Progenitor cell of endocrine pancreas (in vitro differentiated cells): ENCODE results near the gene SETDB1. TPM values are rescaled to one million over a fixed set of nuclear protein-coding genes. Genes with fewer than 3 reads are reported as not detected.
"Not testable (repeated sequence)": the region's sequence is repeated elsewhere in the genome, so short reads cannot be mapped to it uniquely, and the experiment has no call there.

Source experiments
- DNase-seq: peaks from one replicate; pipeline ENCODE4 v3.0.0; 2021; ENCODE audit warnings: low spot score; ENCODE audit not compliant: unreplicated experiment
- H3K27ac Mint-ChIP-seq: 2 replicates; pipeline ENCODE4 v1.8.0; 2021; ENCODE audit warnings: mild to moderate bottlenecking, moderate library complexity, mixed read lengths
- H3K27me3 Mint-ChIP-seq: 2 replicates; pipeline ENCODE4 v1.8.0; 2021; ENCODE audit warnings: mixed read lengths
- H3K36me3 Mint-ChIP-seq: 2 replicates; pipeline ENCODE4 v1.8.0; 2022; ENCODE audit warnings: mixed read lengths; ENCODE audit not compliant: insufficient read depth
- H3K4me1 Mint-ChIP-seq: 2 replicates; pipeline ENCODE4 v1.8.0; 2021; ENCODE audit warnings: low read depth, mixed read lengths
- H3K4me3 Mint-ChIP-seq: 2 replicates; pipeline ENCODE4 v1.8.0; 2021; ENCODE audit warnings: low read depth, mild to moderate bottlenecking, moderate library complexity, mixed read lengths
- H3K9me3 Mint-ChIP-seq: 2 replicates; pipeline ENCODE4 v1.8.0; 2021; ENCODE audit warnings: low read depth, mixed read lengths
- CTCF ChIP-seq: fragments of 200-600 bp; sonication (generic); IDR thresholded peaks from one replicate; pipeline ENCODE4 v1.5.0; 2021; ENCODE audit warnings: antibody characterized with exemption, mild to moderate bottlenecking; ENCODE audit not compliant: unreplicated experiment
- long read RNA-seq: library from polyadenylated mRNA; unstranded; transcript quantifications from one replicate; pipeline ENCODE4 v2.0.0, GENCODE V29; 2020
- total RNA-seq: library from RNA; stranded (reverse); gene quantifications from 2 replicates; pipeline ENCODE4 v1.2.1, GENCODE V29; 2021

Gene SETDB1
- total RNA-seq = 110 TPM in 2 replicates
- long read RNA-seq, partial matches to known transcripts = 22 of 40 reads
- long read RNA-seq, other reads (novel, unspliced or antisense) = 15 of 40 reads

GRCh38 chr1:150926097-150926741 is at the start of gene SETDB1:
TSS of gene SETDB1 (plus strand) at chr1:150926363. CDS start at chr1:150927715, 1,352 bp downstream.
- peak within 1 kb of the TSS; percentile 99 for H3K27ac Mint-ChIP-seq
- peaks cover 33% of the 10 kb centered on the region for H3K36me3 Mint-ChIP-seq
- no peaks in the 10 kb centered on the region for H3K9me3 Mint-ChIP-seq
- H3K4me1 Mint-ChIP-seq = peaks cover 4% of the 10 kb centered on the region
- H3K4me3 Mint-ChIP-seq = peak within 1 kb of the TSS; percentile 99
- TF ChIP-seq CTCF = peak; percentile 18
- no peaks in the 10 kb centered on the region for H3K27me3 Mint-ChIP-seq
- DNase-seq = peak; percentile 89

DNA sequence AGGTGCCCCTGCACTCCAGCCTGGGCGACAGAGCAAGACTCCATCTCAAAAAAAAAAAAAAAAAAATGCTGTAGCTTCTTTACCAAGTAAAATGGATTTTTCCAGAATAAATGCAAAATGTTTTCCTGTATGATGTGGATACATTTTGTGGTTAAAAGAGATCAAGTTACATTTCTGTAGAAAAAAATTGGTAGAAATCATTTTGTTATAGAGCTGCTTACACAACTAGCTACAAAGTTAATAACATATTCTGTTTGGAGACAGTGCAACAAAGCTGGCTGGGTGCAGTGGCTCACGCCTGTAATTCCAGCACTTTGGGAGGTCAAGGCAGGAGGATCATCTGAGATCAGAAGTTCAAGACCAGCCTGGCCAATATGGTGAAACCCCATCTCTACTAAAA is 47.2 kb upstream of the SETDB1 start:
- H3K27ac Mint-ChIP-seq, H3K36me3 Mint-ChIP-seq, H3K27me3 Mint-ChIP-seq, DNase-seq, H3K9me3 Mint-ChIP-seq, H3K4me3 Mint-ChIP-seq: not testable (repeated sequence)
- H3K4me1 Mint-ChIP-seq = peaks cover 17% of the 10 kb centered on the region

GRCh38 chr1:150881331-150882070 is 44.7 kb upstream of the SETDB1 start:
- Mint-ChIP-seq H3K4me3 (no peak overlapping the region), H3K27me3 (no peaks in the 10 kb centered on the region), H3K36me3 (no peaks in the 10 kb centered on the region), H3K9me3 (no peaks in the 10 kb centered on the region), H3K4me1 (no peaks in the 10 kb centered on the region), H3K27ac (no peak overlapping the region)
- TF ChIP-seq CTCF = no peak
- DNase-seq = no peak

GRCh38 chr1:150883121-150883520 is 43.0 kb upstream of the SETDB1 start:
- not testable (repeated sequence) for DNase-seq, H3K27me3 Mint-ChIP-seq, H3K4me3 Mint-ChIP-seq, H3K36me3 Mint-ChIP-seq, H3K27ac Mint-ChIP-seq, H3K4me1 Mint-ChIP-seq, H3K9me3 Mint-ChIP-seq

DNA sequence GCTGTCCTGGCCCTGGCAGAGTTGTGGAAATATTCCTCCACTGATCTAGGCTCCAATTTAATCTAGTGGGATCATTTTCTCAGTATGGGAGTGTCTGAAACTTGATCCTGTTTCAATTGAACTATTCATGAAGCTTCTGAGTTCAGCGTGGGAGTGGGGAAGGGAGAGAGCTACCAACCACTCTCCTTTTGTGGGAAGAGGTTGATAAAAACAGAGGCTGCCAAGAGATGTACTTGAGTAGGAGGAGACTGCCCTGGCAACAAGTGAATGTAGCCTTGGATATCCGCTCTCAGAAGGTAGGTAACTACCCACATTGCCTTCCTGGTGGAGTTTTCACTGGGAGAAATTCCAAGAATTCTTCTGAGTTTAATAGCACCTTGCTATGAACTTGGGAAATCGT is 39.1 kb upstream of the SETDB1 start, which contains the start of gene CTXND2:
Gene CTXND2, plus strand, starts transcription at position 119 of the 400 bp plus-strand sequence. CDS start 25,179 bp downstream, outside the sequence.
- TF ChIP-seq CTCF = no peak
- Mint-ChIP-seq H3K27ac (no peak within 1 kb of the TSS), H3K9me3 (no peaks in the 10 kb centered on the region), H3K4me3 (no peak within 1 kb of the TSS), H3K4me1 (peaks cover 3% of the 10 kb centered on the region), H3K36me3 (no peaks in the 10 kb centered on the region), H3K27me3 (peaks cover 12% of the 10 kb centered on the region)
- no peak for DNase-seq

DNA sequence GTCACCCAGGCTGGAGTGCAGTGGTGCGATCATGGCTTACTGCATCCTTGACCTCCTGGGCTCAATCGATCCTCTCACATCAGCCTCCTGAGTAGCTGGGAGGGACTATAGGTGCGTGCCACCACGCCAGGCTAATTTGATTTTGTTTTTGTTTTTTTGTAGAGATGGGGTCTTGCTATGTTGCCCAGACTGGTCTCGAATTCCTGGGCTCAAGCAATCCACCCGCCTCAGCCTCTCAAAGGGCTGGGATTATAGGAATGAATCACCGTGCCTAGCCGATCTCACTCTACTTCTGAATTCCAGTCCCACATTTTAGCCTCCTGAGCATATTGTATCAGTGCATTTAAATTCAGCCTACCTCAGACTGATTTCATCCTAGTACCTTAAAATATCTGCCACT is 37.4 kb upstream of the SETDB1 start:
- DNase-seq = no peak
- peak overlapping the region; percentile 56 for H3K27ac Mint-ChIP-seq
- no peaks in the 10 kb centered on the region for H3K36me3 Mint-ChIP-seq
- H3K4me1 Mint-ChIP-seq = peaks cover 3% of the 10 kb centered on the region
- no peak for TF ChIP-seq CTCF
- H3K27me3 Mint-ChIP-seq = peaks cover 12% of the 10 kb centered on the region
- no peaks in the 10 kb centered on the region for H3K9me3 Mint-ChIP-seq
- H3K4me3 Mint-ChIP-seq = no peak overlapping the region
